Stimulated activated CD8-positive, alpha-beta memory T cell treated with anti-CD3 and anti-CD28 coated beads, Interleukin-4, amount 100 ng/mL, for 24 hours (primary cell): ENCODE measurements around the gene ADAM23.
"Not testable (repeated sequence)": the region's sequence is repeated elsewhere in the genome, so short reads cannot be mapped to it uniquely, and the experiment has no call there.

Source experiments
- DNase-seq: peaks from one replicate; pipeline ENCODE4 v3.0.0-alpha.2; 2020; ENCODE audit warnings: low read depth

The ADAM23 gene

GRCh38 chr2:206442833-206443734 is at the start of gene ADAM23:
ADAM23 (plus strand) TSS chr2:206443532; CDS start chr2:206443867, 335 bp downstream.
- peak; percentile 14 for DNase-seq

- no peak for DNase-seq
These were observed 47.1 kb upstream of the ADAM23 start for GRCh38 chr2:206396211-206396610.

- DNase-seq: not testable (repeated sequence)
These were observed 40.3 kb upstream of the ADAM23 start for GRCh38 chr2:206402956-206403569.

- DNase-seq: no peak
These were observed 34.7 kb upstream of the ADAM23 start for GRCh38 chr2:206408323-206409320.

GRCh38 chr2:206410714-206411113 is 32.6 kb upstream of the ADAM23 start:
- DNase-seq: no peak

GRCh38 chr2:206415618-206416243 is 27.6 kb upstream of the ADAM23 start:
- no peak for DNase-seq

GRCh38 chr2:206418968-206419367 is 24.4 kb upstream of the ADAM23 start:
- DNase-seq: no peak

- DNase-seq: no peak
These were observed 22.6 kb upstream of the ADAM23 start for GRCh38 chr2:206420721-206421120.

GRCh38 chr2:206422493-206422892 is 20.8 kb upstream of the ADAM23 start:
- DNase-seq: no peak

GRCh38 chr2:206423147-206423546 is 20.2 kb upstream of the ADAM23 start:
- DNase-seq: no peak

GRCh38 chr2:206424134-206424533 is 19.2 kb upstream of the ADAM23 start:
- no peak for DNase-seq

GRCh38 chr2:206428783-206429182 is 14.5 kb upstream of the ADAM23 start:
- DNase-seq: no peak

- DNase-seq: no peak
These were observed 12.9 kb upstream of the ADAM23 start for GRCh38 chr2:206430452-206430851.

GRCh38 chr2:206431439-206431838 is 11.9 kb upstream of the ADAM23 start:
- DNase-seq: no peak

GRCh38 chr2:206432193-206433082 is 10.9 kb upstream of the ADAM23 start:
- no peak for DNase-seq

GRCh38 chr2:206433190-206433589 is 10.1 kb upstream of the ADAM23 start:
- no peak for DNase-seq

GRCh38 chr2:206433686-206434085 is 9.6 kb upstream of the ADAM23 start:
- no peak for DNase-seq

- no peak for DNase-seq
These were observed 7.6 kb upstream of the ADAM23 start for GRCh38 chr2:206435742-206436141.

GRCh38 chr2:206438196-206438724 is 5.1 kb upstream of the ADAM23 start:
- no peak for DNase-seq

GRCh38 chr2:206442474-206442832 is 879 bp upstream of the ADAM23 start:
- no peak for DNase-seq
